ENCODE results near the gene NUP42.
A peak's percentile ranks its signal among the peaks of the same experiment; 100 is the strongest.

The NUP42 gene, protein sequence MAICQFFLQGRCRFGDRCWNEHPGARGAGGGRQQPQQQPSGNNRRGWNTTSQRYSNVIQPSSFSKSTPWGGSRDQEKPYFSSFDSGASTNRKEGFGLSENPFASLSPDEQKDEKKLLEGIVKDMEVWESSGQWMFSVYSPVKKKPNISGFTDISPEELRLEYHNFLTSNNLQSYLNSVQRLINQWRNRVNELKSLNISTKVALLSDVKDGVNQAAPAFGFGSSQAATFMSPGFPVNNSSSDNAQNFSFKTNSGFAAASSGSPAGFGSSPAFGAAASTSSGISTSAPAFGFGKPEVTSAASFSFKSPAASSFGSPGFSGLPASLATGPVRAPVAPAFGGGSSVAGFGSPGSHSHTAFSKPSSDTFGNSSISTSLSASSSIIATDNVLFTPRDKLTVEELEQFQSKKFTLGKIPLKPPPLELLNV

DNA sequence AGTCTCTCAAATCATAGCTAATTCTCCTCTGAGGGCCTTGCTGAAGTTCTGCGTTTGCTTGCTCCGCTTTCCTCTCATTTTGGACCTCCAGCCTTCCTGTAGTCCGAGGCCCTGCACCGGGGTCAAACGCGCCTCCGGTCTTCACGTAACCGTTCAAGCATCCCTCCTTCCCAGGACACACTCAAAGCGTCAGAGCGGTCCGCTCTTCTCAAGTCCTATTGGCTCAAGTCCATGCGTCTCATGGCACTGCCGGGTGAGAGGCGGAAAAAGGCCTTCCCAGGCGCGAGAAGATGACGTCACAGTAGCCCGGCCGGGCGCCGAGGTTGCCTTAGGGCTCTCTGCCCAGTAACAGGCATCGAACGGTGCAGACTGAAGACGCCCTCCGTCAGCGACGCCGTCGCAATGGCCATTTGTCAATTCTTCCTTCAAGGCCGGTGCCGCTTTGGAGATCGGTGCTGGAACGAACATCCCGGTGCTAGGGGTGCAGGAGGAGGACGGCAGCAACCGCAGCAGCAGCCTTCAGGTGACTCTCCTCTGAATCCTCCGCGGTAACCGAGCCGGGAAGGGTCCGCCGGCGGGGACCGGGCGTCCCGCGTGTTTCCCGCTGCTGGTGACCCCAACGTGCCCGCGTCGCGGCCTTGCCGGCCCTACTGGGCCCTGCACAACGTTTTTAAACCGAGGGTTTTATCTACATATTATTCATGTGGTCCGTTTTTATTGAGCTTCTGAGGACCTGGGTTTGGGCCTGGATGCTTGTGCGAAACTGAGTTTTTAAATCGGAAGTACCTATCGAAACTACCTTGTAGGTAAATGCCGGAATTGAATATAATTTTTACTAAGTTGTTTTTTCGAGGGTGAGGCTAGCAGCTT, at the start of gene NUP42:
TSS of gene NUP42 (plus strand) at position 365 of the 870 bp plus-strand sequence. CDS start at position 403, 38 bp downstream.
- H3K27me3 ChIP-seq (ENCODE audit: control insufficient read depth, insufficient read depth, low read length) = no peaks in the 10 kb centered on the region
- H3K4me1 ChIP-seq (ENCODE audit: control insufficient read depth, insufficient read depth, low read length) = no peaks in the 10 kb centered on the region
- peak within 1 kb of the TSS; percentile 79 for H3K9ac ChIP-seq (ENCODE audit: low read length)
- no peaks in the 10 kb centered on the region for H3K36me3 ChIP-seq (ENCODE audit: control insufficient read depth, insufficient read depth, low read length)
- H3K27ac ChIP-seq (ENCODE audit: low read depth, low read length) = peak within 1 kb of the TSS; percentile 91
- peak within 1 kb of the TSS; percentile 89 for H3K4me3 ChIP-seq (ENCODE audit: low read length)

- Histone ChIP-seq H3K9ac (ENCODE audit: low read length) (no peak overlapping the region), H3K27me3 (ENCODE audit: control insufficient read depth, insufficient read depth, low read length) (no peaks in the 10 kb centered on the region), H3K4me1 (ENCODE audit: control insufficient read depth, insufficient read depth, low read length) (no peaks in the 10 kb centered on the region), H3K27ac (ENCODE audit: low read depth, low read length) (no peak overlapping the region), H3K4me3 (ENCODE audit: low read length) (no peak overlapping the region), H3K36me3 (ENCODE audit: control insufficient read depth, insufficient read depth, low read length) (no peaks in the 10 kb centered on the region)
Observed at GRCh38 chr7:23133797-23134196, 48.1 kb upstream of the NUP42 start.

GRCh38 chr7:23135755-23136154, 46.1 kb upstream of the NUP42 start:
- H3K27me3 ChIP-seq (ENCODE audit: control insufficient read depth, insufficient read depth, low read length) = no peaks in the 10 kb centered on the region
- no peaks in the 10 kb centered on the region for H3K36me3 ChIP-seq (ENCODE audit: control insufficient read depth, insufficient read depth, low read length)
- no peak overlapping the region for H3K4me3 ChIP-seq (ENCODE audit: low read length)
- H3K27ac ChIP-seq (ENCODE audit: low read depth, low read length) = no peak overlapping the region
- no peak overlapping the region for H3K9ac ChIP-seq (ENCODE audit: low read length)
- no peaks in the 10 kb centered on the region for H3K4me1 ChIP-seq (ENCODE audit: control insufficient read depth, insufficient read depth, low read length)

DNA sequence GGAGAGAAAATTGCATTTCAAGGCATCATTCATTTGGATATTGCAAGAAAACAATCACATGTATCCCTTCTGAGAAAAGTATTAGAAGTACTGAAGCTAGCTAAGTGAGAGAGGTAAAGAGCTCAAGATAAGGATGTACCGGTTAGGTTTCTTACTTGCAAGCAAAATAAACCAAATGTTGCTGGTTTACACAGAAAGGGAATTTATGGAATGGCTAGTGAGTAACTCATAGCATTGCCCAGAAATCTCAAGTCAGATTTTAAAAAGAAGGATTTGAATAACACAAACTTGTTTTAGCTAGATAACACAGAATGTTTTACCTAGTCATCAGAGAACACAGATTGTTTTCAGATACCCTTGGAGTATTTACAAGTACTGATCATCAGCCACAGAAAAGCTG, 45.6 kb upstream of the NUP42 start:
- H3K36me3 ChIP-seq (ENCODE audit: control insufficient read depth, insufficient read depth, low read length) = no peaks in the 10 kb centered on the region
- H3K4me1 ChIP-seq (ENCODE audit: control insufficient read depth, insufficient read depth, low read length) = no peaks in the 10 kb centered on the region
- no peak overlapping the region for H3K27ac ChIP-seq (ENCODE audit: low read depth, low read length)
- H3K9ac ChIP-seq (ENCODE audit: low read length) = no peak overlapping the region
- no peaks in the 10 kb centered on the region for H3K27me3 ChIP-seq (ENCODE audit: control insufficient read depth, insufficient read depth, low read length)
- H3K4me3 ChIP-seq (ENCODE audit: low read length) = no peak overlapping the region

GRCh38 chr7:23157679-23158078, 24.2 kb upstream of the NUP42 start:
- Histone ChIP-seq H3K27me3 (ENCODE audit: control insufficient read depth, insufficient read depth, low read length) (no peaks in the 10 kb centered on the region), H3K27ac (ENCODE audit: low read depth, low read length) (no peak overlapping the region), H3K36me3 (ENCODE audit: control insufficient read depth, insufficient read depth, low read length) (no peaks in the 10 kb centered on the region), H3K4me3 (ENCODE audit: low read length) (no peak overlapping the region), H3K9ac (ENCODE audit: low read length) (no peak overlapping the region), H3K4me1 (ENCODE audit: control insufficient read depth, insufficient read depth, low read length) (no peaks in the 10 kb centered on the region)

DNA sequence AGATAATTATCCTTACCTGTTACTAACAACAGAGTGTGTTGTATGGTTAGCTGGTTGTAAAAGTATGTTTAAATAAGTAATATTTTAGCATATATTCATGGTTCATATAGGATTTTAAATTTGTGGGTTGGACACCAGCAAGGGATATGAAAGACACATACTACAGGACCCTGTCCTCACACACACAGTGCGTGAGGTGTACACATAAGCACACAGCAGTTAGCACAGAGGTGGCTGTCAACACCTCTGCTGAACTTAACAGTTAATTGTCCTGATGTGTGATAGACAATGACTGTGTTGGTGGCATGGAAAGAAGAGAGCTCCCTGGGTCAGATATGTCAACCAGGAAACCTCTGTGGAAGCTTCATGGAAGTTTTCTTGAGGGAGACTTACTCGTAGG, 23.3 kb upstream of the NUP42 start:
- no peaks in the 10 kb centered on the region for H3K4me1 ChIP-seq (ENCODE audit: control insufficient read depth, insufficient read depth, low read length)
- H3K36me3 ChIP-seq (ENCODE audit: control insufficient read depth, insufficient read depth, low read length) = no peaks in the 10 kb centered on the region
- no peak overlapping the region for H3K4me3 ChIP-seq (ENCODE audit: low read length)
- no peaks in the 10 kb centered on the region for H3K27me3 ChIP-seq (ENCODE audit: control insufficient read depth, insufficient read depth, low read length)
- no peak overlapping the region for H3K27ac ChIP-seq (ENCODE audit: low read depth, low read length)
- H3K9ac ChIP-seq (ENCODE audit: low read length) = no peak overlapping the region

DNA sequence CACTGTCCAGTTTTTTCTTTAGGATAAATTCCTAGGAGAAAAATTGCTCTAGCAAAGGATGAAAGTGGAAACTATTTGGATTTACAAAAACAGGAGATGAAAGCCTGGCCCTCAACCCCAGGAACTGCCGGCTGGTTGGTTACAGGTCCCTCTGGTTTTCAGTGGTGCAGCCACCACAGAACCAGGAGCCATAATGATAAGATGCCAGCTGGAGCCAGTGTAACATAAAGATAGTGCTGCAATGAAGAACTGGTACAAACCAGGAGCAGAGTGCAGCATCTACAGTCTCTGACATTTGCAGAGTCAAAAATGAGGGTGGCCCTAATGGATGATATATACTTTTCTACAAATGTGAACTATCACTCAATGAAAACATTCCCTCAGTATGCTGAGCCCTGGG, 20.4 kb upstream of the NUP42 start:
- Histone ChIP-seq H3K4me3 (ENCODE audit: low read length) (no peak overlapping the region), H3K27me3 (ENCODE audit: control insufficient read depth, insufficient read depth, low read length) (no peaks in the 10 kb centered on the region), H3K4me1 (ENCODE audit: control insufficient read depth, insufficient read depth, low read length) (no peaks in the 10 kb centered on the region), H3K27ac (ENCODE audit: low read depth, low read length) (no peak overlapping the region), H3K36me3 (ENCODE audit: control insufficient read depth, insufficient read depth, low read length) (no peaks in the 10 kb centered on the region), H3K9ac (ENCODE audit: low read length) (no peak overlapping the region)

DNA sequence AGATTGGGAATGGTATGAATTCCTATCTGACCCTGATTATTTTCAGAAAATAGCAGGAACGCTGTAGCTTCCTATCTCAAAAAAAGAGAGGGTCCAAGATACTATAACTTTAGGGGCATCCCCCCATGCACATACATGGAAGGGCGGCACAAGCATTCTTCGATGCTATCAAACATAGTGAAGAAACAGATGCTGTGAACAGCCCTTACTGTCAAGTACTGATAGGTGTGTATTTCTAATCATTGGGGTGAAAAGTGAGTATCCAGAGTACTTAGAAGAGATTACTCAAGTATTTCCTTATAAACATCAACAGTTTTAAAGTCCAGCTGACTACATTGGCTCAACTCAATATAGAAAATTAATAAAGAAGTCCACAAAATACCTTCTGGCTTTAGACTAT, 17.0 kb upstream of the NUP42 start:
- Histone ChIP-seq H3K27ac (ENCODE audit: low read depth, low read length) (no peak overlapping the region), H3K36me3 (ENCODE audit: control insufficient read depth, insufficient read depth, low read length) (no peaks in the 10 kb centered on the region), H3K4me3 (ENCODE audit: low read length) (no peak overlapping the region), H3K4me1 (ENCODE audit: control insufficient read depth, insufficient read depth, low read length) (no peaks in the 10 kb centered on the region), H3K27me3 (ENCODE audit: control insufficient read depth, insufficient read depth, low read length) (no peaks in the 10 kb centered on the region), H3K9ac (ENCODE audit: low read length) (no peak overlapping the region)

- Histone ChIP-seq H3K27ac (ENCODE audit: low read depth, low read length) (no peak overlapping the region), H3K9ac (ENCODE audit: low read length) (no peak overlapping the region), H3K4me1 (ENCODE audit: control insufficient read depth, insufficient read depth, low read length) (no peaks in the 10 kb centered on the region), H3K27me3 (ENCODE audit: control insufficient read depth, insufficient read depth, low read length) (no peaks in the 10 kb centered on the region), H3K4me3 (ENCODE audit: low read length) (no peak overlapping the region), H3K36me3 (ENCODE audit: control insufficient read depth, insufficient read depth, low read length) (no peaks in the 10 kb centered on the region)
Observed at GRCh38 chr7:23165316-23165715, 16.5 kb upstream of the NUP42 start.

DNA sequence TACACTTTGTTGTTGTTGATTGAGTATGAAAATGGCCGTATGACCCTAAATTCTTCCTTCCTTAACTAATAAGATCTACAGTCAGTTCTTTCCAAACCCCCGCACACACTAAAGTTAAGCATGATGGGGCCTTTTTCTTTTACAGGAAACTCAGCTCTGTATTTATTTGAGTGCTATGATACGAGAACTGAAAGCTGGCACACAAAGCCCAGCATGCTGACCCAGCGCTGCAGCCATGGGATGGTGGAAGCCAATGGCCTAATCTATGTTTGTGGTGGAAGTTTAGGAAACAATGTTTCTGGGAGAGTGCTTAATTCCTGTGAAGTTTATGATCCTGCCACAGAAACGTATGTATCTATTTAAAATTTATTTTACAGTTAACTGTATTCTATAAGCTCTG, 14.2 kb upstream of the NUP42 start:
- no peaks in the 10 kb centered on the region for H3K4me1 ChIP-seq (ENCODE audit: control insufficient read depth, insufficient read depth, low read length)
- no peaks in the 10 kb centered on the region for H3K27me3 ChIP-seq (ENCODE audit: control insufficient read depth, insufficient read depth, low read length)
- H3K36me3 ChIP-seq (ENCODE audit: control insufficient read depth, insufficient read depth, low read length) = no peaks in the 10 kb centered on the region
- no peak overlapping the region for H3K4me3 ChIP-seq (ENCODE audit: low read length)
- H3K9ac ChIP-seq (ENCODE audit: low read length) = no peak overlapping the region
- H3K27ac ChIP-seq (ENCODE audit: low read depth, low read length) = no peak overlapping the region

DNA sequence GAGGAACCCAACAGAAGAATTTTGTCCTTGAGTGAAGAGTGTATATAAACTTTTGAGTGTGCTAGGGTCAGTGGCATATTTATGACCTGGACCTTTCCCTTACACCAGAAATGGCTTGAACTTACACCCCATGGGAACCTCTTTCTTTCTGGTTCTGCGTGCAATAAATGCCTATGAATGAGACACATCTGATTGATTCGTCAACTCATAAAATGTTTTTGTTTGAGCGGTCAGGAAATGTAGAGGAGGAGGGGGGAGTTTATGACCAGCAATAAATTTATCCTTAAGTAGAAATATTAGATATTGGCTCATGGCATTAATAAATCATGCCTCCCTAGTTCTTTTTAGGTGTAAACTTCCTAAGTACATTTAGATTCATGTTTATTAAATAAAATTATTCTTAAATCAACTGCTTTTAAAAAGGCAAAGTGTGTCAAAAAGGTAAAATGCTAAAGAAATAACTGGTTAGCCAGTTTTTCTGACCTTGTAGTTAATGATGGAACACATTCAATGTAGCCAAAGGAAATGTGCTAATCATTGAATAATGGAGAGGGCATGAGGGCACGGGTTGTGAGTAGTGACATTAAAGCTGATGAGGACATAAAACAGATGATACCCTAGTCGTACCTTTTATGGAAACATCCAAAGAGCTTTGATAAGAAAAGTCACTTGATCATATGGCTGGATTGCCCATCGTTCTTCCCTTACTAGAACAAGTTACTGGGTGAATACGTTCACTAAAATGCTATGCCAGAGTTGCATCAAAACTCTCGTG, 13.6 kb upstream of the NUP42 start:
- H3K4me1 ChIP-seq (ENCODE audit: control insufficient read depth, insufficient read depth, low read length) = no peaks in the 10 kb centered on the region
- no peak overlapping the region for H3K4me3 ChIP-seq (ENCODE audit: low read length)
- H3K36me3 ChIP-seq (ENCODE audit: control insufficient read depth, insufficient read depth, low read length) = no peaks in the 10 kb centered on the region
- H3K27me3 ChIP-seq (ENCODE audit: control insufficient read depth, insufficient read depth, low read length) = no peaks in the 10 kb centered on the region
- H3K27ac ChIP-seq (ENCODE audit: low read depth, low read length) = no peak overlapping the region
- H3K9ac ChIP-seq (ENCODE audit: low read length) = no peak overlapping the region

DNA sequence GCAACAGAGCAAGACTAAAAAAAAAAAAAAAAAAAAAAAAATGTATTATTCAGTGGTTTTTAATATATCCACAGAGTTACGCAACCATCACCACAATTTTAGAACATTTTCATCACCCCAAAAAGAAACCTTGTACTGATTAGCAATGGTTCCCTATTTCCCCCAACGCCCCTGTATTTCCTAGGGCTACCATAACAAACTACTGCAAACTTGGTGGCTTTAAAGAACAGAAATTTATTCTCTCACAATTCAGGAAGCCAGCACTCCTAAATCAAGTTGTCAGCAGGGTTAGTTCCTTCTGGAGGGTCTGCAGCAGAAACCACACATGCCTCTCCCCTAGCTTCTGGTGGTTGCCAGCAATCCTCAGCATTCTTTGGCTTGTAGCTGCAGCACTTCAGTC, 5.9 kb upstream of the NUP42 start:
- no peak overlapping the region for H3K4me3 ChIP-seq (ENCODE audit: low read length)
- no peaks in the 10 kb centered on the region for H3K27me3 ChIP-seq (ENCODE audit: control insufficient read depth, insufficient read depth, low read length)
- no peak overlapping the region for H3K9ac ChIP-seq (ENCODE audit: low read length)
- no peaks in the 10 kb centered on the region for H3K4me1 ChIP-seq (ENCODE audit: control insufficient read depth, insufficient read depth, low read length)
- H3K27ac ChIP-seq (ENCODE audit: low read depth, low read length) = no peak overlapping the region
- no peaks in the 10 kb centered on the region for H3K36me3 ChIP-seq (ENCODE audit: control insufficient read depth, insufficient read depth, low read length)
